Measurements from ENCODE around the gene ZNF317. TPM values are rescaled to one million over a fixed set of nuclear protein-coding genes. Genes with fewer than 3 reads are reported as not detected.

Gene ZNF317
- total and polyA plus RNA-seq, 2 of the 13 experiments (the other 11 are each of a cell fraction or from before 2014, with no cell fraction given), result 14.0 to 27.9 TPM

DNA sequence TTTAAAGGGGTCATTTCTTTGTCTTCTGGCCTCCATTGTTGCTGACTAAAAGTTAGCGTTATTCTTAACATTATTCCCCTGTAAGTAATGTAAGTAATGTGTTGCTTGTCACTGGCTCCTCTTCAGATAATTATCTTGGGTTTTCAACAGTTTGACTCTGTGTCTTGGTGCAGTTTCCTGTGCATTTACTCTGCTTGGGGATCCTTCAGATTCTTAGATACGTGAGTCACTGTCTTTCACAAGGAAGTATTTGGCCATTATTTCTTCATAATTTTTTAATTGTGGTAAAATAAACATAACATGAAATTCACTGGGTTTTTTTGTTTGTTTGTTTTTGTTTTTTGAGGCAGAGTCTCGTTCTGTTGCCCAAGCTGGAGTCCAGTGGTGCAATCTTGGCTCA, 25.1 kb downstream of the ZNF317 start (continued):
- TF ChIP-seq, protein P1, sequence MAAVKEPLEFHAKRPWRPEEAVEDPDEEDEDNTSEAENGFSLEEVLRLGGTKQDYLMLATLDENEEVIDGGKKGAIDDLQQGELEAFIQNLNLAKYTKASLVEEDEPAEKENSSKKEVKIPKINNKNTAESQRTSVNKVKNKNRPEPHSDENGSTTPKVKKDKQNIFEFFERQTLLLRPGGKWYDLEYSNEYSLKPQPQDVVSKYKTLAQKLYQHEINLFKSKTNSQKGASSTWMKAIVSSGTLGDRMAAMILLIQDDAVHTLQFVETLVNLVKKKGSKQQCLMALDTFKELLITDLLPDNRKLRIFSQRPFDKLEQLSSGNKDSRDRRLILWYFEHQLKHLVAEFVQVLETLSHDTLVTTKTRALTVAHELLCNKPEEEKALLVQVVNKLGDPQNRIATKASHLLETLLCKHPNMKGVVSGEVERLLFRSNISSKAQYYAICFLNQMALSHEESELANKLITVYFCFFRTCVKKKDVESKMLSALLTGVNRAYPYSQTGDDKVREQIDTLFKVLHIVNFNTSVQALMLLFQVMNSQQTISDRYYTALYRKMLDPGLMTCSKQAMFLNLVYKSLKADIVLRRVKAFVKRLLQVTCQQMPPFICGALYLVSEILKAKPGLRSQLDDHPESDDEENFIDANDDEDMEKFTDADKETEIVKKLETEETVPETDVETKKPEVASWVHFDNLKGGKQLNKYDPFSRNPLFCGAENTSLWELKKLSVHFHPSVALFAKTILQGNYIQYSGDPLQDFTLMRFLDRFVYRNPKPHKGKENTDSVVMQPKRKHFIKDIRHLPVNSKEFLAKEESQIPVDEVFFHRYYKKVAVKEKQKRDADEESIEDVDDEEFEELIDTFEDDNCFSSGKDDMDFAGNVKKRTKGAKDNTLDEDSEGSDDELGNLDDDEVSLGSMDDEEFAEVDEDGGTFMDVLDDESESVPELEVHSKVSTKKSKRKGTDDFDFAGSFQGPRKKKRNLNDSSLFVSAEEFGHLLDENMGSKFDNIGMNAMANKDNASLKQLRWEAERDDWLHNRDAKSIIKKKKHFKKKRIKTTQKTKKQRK (IDR thresholded peaks at IDR 0.05; ENCODE audit: low read length), result no peak
- TF ChIP-seq GTF2F1 (IDR thresholded peaks at IDR 0.05; ENCODE audit: low read length), result no peak
- TF ChIP-seq ARNT2 (CRISPR knock-in tag; IDR thresholded peaks at IDR 0.05; ENCODE audit: low read depth), result no peak
- TF ChIP-seq, protein P2, sequence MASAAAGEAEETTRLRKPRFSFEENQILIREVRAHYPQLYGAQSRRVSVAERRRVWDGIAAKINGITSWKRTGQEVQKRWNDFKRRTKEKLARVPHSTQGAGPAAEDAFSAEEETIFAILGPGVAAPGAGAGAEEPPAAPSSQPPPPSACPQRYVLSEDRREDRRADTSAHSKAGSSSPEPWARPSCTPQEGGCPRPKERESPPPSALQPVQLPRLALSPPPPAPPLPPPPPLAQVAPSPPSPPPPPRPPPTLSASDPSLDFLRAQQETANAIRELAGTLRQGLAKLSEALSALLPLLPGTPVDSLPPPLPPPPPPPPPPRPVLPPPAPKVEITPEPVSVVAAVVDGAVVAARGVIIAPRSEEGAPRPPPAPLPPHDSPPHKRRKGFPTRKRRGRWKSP (CRISPR knock-in tag; IDR thresholded peaks at IDR 0.05), result no peak

DNA sequence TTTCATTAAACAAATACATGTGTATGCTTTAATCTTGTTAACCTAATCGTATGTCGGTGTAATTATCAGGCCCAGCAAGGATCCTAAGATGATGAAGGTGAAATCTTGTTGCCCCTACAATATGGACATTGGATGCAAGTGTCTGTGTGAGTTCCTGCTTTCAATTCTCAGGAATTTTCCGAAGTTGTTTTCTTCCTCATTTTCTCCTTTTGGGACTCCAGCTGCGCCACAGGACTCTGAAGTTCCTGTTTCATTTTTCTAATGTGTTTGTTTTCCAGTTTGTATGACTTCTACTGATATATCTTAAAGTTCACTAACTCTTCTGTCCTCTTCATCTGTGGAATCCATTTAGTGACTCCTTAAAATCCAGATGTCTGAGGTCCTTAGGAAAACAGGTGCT, 26.6 kb downstream of the ZNF317 start:
- ChIA-PET POLR2A (no interaction called here), CTCF (ENCODE audit: low intra/inter-chr PET ratio, low total read pairs) (no interaction called here)
- WGBS (ENCODE audit: low lambda C conversion rate), result 70% methylated on average over 4 of the region's 4 CpGs
- DNase-seq (ENCODE audit: low spot score) (no peak), FAIRE-seq (no peak), ATAC-seq (no peak)
- Histone ChIP-seq H3K9ac (ENCODE audit: insufficient read depth, low read depth, low read length) (no peak overlapping the region), H4K20me1 (ENCODE audit: insufficient read depth, low read length) (no peaks in the 10 kb centered on the region), H3K79me2 (ENCODE audit: insufficient read depth, low read length) (no peaks in the 10 kb centered on the region), H3K9me3 (ENCODE audit: low read length) (no peaks in the 10 kb centered on the region), H3K4me2 (ENCODE audit: low read depth, low read length) (no peak overlapping the region), H3K27me3 (ENCODE audit: control insufficient read depth in 1 of 2, insufficient read depth in 2 of 2, low read length in 2 of 2) (no peaks in the 10 kb centered on the region), H3K4me3 (replicated peaks in 1 of 3; ENCODE audit: insufficient read depth in 1 of 3, low read depth in 2 of 3, low read length in 3 of 3) (no peak overlapping the region), H3K4me1 (ENCODE audit: insufficient read depth, low read length) (no peaks in the 10 kb centered on the region), H3K27ac (ENCODE audit: extremely low read length, insufficient read depth, low read length) (no peak overlapping the region), H2AFZ (ENCODE audit: low read length) (no peak overlapping the region), H3K36me3 (replicated peaks in 1 of 2; ENCODE audit: control insufficient read depth in 1 of 2, insufficient read depth in 2 of 2, low read length in 2 of 2) (peaks cover 8 to 24% of the 10 kb centered on the region in 2 experiments; a peak in 4 of 5 replicates)
- intact Hi-C loops (cut with micrococcal nuclease; ENCODE audit: unreplicated experiment), result no loop called here
- in situ Hi-C loops (cut with HindIII; ENCODE audit: extremely low pct_ligation_motif_present, low pct_unique_long_range_greater_than_20kb), result no loop called here
- no TSS peak for BruUV-seq (replicated peaks)
- TF ChIP-seq JDP2 (CRISPR knock-in tag; IDR thresholded peaks at IDR 0.05; ENCODE audit: borderline replicate concordance) (no peak), SPEN (CRISPR knock-in tag; IDR thresholded peaks at IDR 0.05; ENCODE audit: low read depth) (no peak), NR2C2 (CRISPR knock-in tag; IDR thresholded peaks at IDR 0.05; ENCODE audit: borderline replicate concordance) (no peak), EEA1 (CRISPR knock-in tag; IDR thresholded peaks at IDR 0.05; ENCODE audit: borderline replicate concordance) (no peak), ZNF296 (CRISPR knock-in tag; conservative IDR thresholded peaks at IDR 0.05) (no peak), RBM39 (IDR thresholded peaks at IDR 0.05; ENCODE audit: low read depth, low read length, poor library complexity, severe bottlenecking) (no peak), KLF6 (CRISPR knock-in tag; IDR thresholded peaks at IDR 0.05) (no peak), ZNF230 (CRISPR knock-in tag; IDR thresholded peaks at IDR 0.05) (no peak), ZNF790 (CRISPR knock-in tag; IDR thresholded peaks at IDR 0.05; ENCODE audit: borderline replicate concordance) (no peak), MBD4 (IDR thresholded peaks at IDR 0.05; ENCODE audit: borderline replicate concordance, low read length) (no peak), SRY (CRISPR knock-in tag; IDR thresholded peaks at IDR 0.05) (no peak)
- TF ChIP-seq, protein P3, sequence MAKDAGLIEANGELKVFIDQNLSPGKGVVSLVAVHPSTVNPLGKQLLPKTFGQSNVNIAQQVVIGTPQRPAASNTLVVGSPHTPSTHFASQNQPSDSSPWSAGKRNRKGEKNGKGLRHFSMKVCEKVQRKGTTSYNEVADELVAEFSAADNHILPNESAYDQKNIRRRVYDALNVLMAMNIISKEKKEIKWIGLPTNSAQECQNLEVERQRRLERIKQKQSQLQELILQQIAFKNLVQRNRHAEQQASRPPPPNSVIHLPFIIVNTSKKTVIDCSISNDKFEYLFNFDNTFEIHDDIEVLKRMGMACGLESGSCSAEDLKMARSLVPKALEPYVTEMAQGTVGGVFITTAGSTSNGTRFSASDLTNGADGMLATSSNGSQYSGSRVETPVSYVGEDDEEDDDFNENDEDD (CRISPR knock-in tag; IDR thresholded peaks at IDR 0.05; ENCODE audit: borderline replicate concordance), result no peak

Data from HepG2 (cell line).